PC-3 (cell line): ENCODE results near the gene NME7.

Source experiments
- EZH2 ChIP-seq: fragments of 300-600 bp; sonication (generic); IDR thresholded peaks from one replicate; pipeline ENCODE4 v1.6.1; 2017; ENCODE audit warnings: antibody characterized with exemption, mild to moderate bottlenecking, low read length; ENCODE audit not compliant: unreplicated experiment
- EZH2phosphoT487 ChIP-seq: fragments of 300-600 bp; sonication (generic); IDR thresholded peaks from 2 replicates; pipeline ENCODE4 v1.6.1; 2018; ENCODE audit warnings: mild to moderate bottlenecking, antibody characterized with exemption, low read length, borderline replicate concordance
- TF ChIP-seq, protein P1 (sequence below): fragments of 300-600 bp; sonication (generic); conservative IDR thresholded peaks from 2 replicates; pipeline ENCODE4 v1.5.1; 2017; ENCODE audit warnings: antibody characterized with exemption, low read depth, mild to moderate bottlenecking, low read length

DNA sequence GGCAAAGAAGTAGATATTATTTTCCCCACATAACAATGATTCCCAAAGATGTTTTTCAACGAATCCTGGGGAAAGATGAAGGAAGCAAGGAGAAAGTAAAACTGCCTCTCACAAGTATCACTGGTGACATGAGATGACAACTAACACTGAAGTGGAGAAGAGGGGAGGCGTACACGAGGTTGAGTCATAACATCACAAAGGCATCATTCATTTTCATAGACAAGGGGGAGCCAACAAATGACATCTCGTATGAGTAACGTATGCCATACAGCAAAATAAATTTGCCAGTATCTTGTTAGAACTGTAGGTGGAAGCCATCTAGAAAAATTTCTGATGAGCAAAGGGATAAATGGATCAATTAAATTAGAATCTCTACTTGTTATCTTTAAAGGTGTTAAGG, 204.5 kb downstream of the NME7 start:
- no peak for TF ChIP-seq EZH2
- TF ChIP-seq, protein P1, sequence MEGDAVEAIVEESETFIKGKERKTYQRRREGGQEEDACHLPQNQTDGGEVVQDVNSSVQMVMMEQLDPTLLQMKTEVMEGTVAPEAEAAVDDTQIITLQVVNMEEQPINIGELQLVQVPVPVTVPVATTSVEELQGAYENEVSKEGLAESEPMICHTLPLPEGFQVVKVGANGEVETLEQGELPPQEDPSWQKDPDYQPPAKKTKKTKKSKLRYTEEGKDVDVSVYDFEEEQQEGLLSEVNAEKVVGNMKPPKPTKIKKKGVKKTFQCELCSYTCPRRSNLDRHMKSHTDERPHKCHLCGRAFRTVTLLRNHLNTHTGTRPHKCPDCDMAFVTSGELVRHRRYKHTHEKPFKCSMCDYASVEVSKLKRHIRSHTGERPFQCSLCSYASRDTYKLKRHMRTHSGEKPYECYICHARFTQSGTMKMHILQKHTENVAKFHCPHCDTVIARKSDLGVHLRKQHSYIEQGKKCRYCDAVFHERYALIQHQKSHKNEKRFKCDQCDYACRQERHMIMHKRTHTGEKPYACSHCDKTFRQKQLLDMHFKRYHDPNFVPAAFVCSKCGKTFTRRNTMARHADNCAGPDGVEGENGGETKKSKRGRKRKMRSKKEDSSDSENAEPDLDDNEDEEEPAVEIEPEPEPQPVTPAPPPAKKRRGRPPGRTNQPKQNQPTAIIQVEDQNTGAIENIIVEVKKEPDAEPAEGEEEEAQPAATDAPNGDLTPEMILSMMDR, result no peak
- no peak for TF ChIP-seq EZH2phosphoT487
